Muscle layer of colon (tissue), 2 donors: Measurements from ENCODE around the gene PPP1R37.

Experiments
- H3K27ac ChIP-seq: one replicate; pipeline ENCODE4 v1.7.0; 2013; ENCODE audit warnings: low read depth, mild to moderate bottlenecking, low read length, moderate library complexity
- H3K27me3 ChIP-seq, 2 donors: one replicate each; pipeline ENCODE4 v1.7.0; 2013; ENCODE audit warnings: low read length in 2 of 2, mild to moderate bottlenecking in 2 of 2; ENCODE audit not compliant: insufficient read depth in 2 of 2, control insufficient read depth in 1 of 2
- H3K36me3 ChIP-seq: one replicate; pipeline ENCODE4 v1.7.0; 2013; ENCODE audit warnings: mild to moderate bottlenecking, low read length; ENCODE audit not compliant: insufficient read depth
- H3K4me1 ChIP-seq: one replicate; pipeline ENCODE4 v1.7.0; 2013; ENCODE audit warnings: mild to moderate bottlenecking, low read length; ENCODE audit not compliant: insufficient read depth
- H3K4me3 ChIP-seq, 2 donors: one replicate each; pipeline ENCODE4 v1.7.0; 2013; ENCODE audit warnings: low read length in 2 of 2, low read depth in 1 of 2, mild to moderate bottlenecking in 1 of 2, moderate library complexity in 1 of 2
- H3K9ac ChIP-seq: one replicate; pipeline ENCODE4 v1.7.0; 2013; ENCODE audit warnings: low read length
- H3K9me3 ChIP-seq: one replicate; pipeline ENCODE4 v1.7.0; 2013; ENCODE audit warnings: mild to moderate bottlenecking, low read length
- donor health status: abdominal sarcoma.
- donor health status: Adenocarcinoma of cecum.

Gene PPP1R37

GRCh38 chr19:45161738-45162607 lies 69.0 kb downstream of the PPP1R37 start:
- Histone ChIP-seq H3K27me3 (peaks cover 0 to 47% of the 10 kb centered on the region in 2 donors), H3K4me1 (no peaks in the 10 kb centered on the region), H3K27ac (no peak overlapping the region), H3K4me3 (no peak overlapping the region), H3K9ac (no peak overlapping the region), H3K9me3 (no peaks in the 10 kb centered on the region), H3K36me3 (no peaks in the 10 kb centered on the region)

- Histone ChIP-seq H3K4me3 (no peak overlapping the region), H3K27ac (no peak overlapping the region), H3K4me1 (no peaks in the 10 kb centered on the region), H3K9ac (no peak overlapping the region), H3K27me3 (peaks cover 0 to 47% of the 10 kb centered on the region in 2 donors), H3K9me3 (no peaks in the 10 kb centered on the region), H3K36me3 (no peaks in the 10 kb centered on the region)
Observed at GRCh38 chr19:45162608-45163143, 69.7 kb downstream of the PPP1R37 start.

- Histone ChIP-seq H3K27me3 (peaks cover 0 to 43% of the 10 kb centered on the region in 2 donors), H3K27ac (no peak overlapping the region), H3K9me3 (no peaks in the 10 kb centered on the region), H3K4me1 (no peaks in the 10 kb centered on the region), H3K4me3 (no peak overlapping the region), H3K9ac (no peak overlapping the region), H3K36me3 (no peaks in the 10 kb centered on the region)
Observed at GRCh38 chr19:45163156-45163555, 70.2 kb downstream of the PPP1R37 start.

DNA sequence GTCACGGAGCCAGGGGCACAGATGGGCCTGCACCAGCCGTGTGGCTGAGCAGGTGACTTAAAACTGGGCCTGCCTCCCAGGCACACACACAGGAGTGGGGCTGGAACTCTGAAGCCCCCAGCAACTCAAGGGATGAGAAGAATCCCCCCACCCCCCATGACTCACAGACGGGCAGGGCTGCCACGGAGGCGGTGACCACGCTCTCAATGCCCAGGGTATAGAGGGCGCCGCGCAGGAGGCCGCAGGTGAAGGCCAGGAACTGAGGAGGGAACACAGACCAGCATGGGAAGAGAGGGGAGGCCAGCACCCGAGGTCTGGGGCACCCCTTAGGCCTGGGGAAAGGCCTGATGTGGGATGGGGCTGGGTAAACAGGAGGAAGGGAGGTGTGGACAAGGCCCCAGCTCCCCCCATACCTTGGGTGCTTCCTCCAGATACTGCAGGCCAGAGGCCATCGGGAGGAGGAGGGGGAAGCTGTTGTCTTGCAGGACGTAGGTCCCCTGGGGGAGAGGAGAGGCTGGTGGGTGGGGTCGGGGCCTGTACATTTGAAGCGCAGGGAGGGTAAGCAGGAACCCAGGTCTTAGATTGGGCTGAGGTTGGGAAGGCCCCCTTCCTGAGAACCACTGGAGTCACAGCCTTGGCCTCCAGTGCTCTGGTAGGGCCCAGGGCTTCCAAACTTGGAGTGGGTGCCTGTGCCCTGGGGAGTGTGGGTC lies 70.9 kb downstream of the PPP1R37 start:
- no peak overlapping the region for H3K4me3 ChIP-seq
- no peak overlapping the region for H3K9ac ChIP-seq

GRCh38 chr19:45164577-45165335 lies 71.8 kb downstream of the PPP1R37 start:
- H3K27ac ChIP-seq = no peak overlapping the region
- no peaks in the 10 kb centered on the region for H3K36me3 ChIP-seq
- peaks cover 0 to 27% of the 10 kb centered on the region in 2 donors for H3K27me3 ChIP-seq
- H3K9ac ChIP-seq = no peak overlapping the region
- H3K4me1 ChIP-seq = no peaks in the 10 kb centered on the region
- no peak overlapping the region for H3K4me3 ChIP-seq
- no peaks in the 10 kb centered on the region for H3K9me3 ChIP-seq

More for the DNA sequence above, 70.9 kb downstream of the PPP1R37 start:
- Histone ChIP-seq H3K9me3 (no peaks in the 10 kb centered on the region), H3K4me1 (no peaks in the 10 kb centered on the region), H3K27me3 (peaks cover 0 to 36% of the 10 kb centered on the region in 2 donors), H3K36me3 (no peaks in the 10 kb centered on the region), H3K27ac (no peak overlapping the region)

GRCh38 chr19:45166723-45167252 lies 73.8 kb downstream of the PPP1R37 start:
- no peaks in the 10 kb centered on the region for H3K4me1 ChIP-seq
- no peak overlapping the region for H3K9ac ChIP-seq
- no peaks in the 10 kb centered on the region for H3K9me3 ChIP-seq
- no peak overlapping the region for H3K4me3 ChIP-seq
- H3K27ac ChIP-seq = no peak overlapping the region
- H3K36me3 ChIP-seq = no peaks in the 10 kb centered on the region
- peaks cover 0 to 7% of the 10 kb centered on the region in 2 donors for H3K27me3 ChIP-seq

- Histone ChIP-seq H3K36me3 (no peaks in the 10 kb centered on the region), H3K4me3 (no peak overlapping the region), H3K9me3 (no peaks in the 10 kb centered on the region), H3K4me1 (no peaks in the 10 kb centered on the region), H3K27ac (no peak overlapping the region), H3K27me3 (no peaks in the 10 kb centered on the region), H3K9ac (no peak overlapping the region)
Observed at GRCh38 chr19:45168767-45169351, 75.9 kb downstream of the PPP1R37 start.

DNA sequence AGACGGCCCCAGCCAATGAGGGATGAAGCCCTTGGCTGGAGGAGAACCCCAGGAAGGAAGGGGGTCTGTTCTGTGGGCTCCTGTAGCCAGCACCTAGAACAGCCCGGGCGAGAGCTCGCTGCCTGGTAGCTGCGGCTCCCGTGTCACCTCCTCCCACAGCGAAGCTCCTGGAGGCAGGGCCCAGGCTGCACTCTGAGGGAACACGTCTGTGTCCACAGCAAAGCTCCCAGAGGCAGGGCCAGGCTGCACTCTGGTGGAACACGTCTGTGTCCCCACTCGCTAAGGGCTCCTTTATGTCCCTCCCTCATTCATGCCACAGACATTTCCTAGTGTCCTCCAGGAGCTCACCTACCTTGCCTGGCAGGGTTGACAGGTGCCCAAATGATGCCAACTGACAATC lies 76.6 kb downstream of the PPP1R37 start:
- H3K27ac ChIP-seq = no peak overlapping the region

DNA sequence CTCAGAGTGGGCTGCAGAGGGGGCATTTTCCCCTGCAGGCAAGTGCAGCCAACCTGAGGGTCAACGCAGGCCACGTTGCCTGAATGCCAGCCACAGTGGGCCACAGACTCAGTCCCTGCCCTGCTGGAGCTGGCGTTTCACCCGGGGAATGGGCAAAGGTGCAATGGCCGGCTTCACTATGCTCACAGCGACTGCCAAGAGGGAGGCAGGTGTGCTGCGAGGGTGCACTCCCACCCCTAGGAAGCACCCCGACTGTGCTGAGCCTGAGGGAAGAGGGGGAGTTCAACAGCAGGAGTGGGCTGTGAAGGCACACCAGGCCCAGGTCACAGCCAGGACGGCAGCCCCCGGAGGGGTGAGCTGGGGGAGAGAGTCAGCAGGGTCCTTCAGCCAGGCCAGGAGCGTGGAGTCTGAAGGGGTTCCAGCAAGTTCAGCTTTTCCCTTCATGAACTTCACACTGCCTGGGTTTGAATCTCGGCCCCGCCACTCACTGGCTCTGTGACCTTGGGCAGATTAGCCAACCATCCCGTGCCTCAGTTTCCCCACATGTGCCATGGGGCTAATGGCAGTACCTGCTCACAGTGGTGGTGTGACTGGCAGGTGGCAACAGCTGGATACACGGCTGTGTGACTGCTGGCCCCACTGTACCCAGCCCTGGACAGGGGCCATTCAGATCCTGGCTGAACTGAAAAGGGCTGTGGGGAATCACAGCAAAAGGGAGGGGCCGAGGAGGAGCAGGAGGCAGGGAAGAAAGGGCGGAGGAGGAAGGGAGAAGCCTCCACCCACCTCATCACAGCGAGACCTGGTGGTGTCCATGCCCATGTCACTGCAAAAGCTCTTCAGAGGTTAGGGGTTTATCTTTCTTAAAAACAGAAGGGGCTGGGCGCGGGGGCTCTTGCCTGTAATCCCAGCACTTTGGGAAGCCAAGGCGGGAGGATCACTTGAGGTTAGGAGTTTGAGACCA lies 77.4 kb downstream of the PPP1R37 start:
- Histone ChIP-seq H3K27ac (no peak overlapping the region), H3K4me3 (no peak overlapping the region), H3K9ac (no peak overlapping the region)

More for the DNA sequence above, 76.6 kb downstream of the PPP1R37 start:
- no peaks in the 10 kb centered on the region for H3K4me1 ChIP-seq
- H3K9ac ChIP-seq = no peak overlapping the region
- H3K9me3 ChIP-seq = no peaks in the 10 kb centered on the region
- H3K4me3 ChIP-seq = no peak overlapping the region
- no peaks in the 10 kb centered on the region for H3K36me3 ChIP-seq
- H3K27me3 ChIP-seq = no peaks in the 10 kb centered on the region

DNA sequence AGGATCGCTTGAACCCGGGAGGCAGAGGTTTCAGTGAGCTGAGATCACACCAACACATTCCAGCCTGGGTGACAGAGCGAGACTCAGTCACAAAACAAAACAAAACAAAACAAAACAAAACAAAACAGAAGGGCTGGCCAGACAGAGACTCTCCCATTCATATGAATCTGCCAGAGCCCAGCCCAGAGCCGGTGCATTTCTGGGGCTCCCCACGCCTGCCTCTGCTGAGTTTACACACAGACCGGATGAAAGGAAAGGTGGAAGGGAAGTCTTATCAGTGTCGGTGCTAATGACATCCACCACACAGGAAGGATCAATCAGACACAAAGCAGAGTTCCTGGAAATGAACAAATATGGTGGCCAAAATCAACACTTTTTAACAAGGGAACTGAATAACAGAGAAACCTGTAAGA lies 78.2 kb downstream of the PPP1R37 start:
- Histone ChIP-seq H3K9ac (no peak overlapping the region), H3K27ac (no peak overlapping the region), H3K36me3 (no peaks in the 10 kb centered on the region), H3K9me3 (no peaks in the 10 kb centered on the region), H3K4me1 (no peaks in the 10 kb centered on the region), H3K4me3 (no peak overlapping the region), H3K27me3 (no peaks in the 10 kb centered on the region)

More for the DNA sequence above, 77.4 kb downstream of the PPP1R37 start:
- Histone ChIP-seq H3K36me3 (no peaks in the 10 kb centered on the region), H3K9me3 (no peaks in the 10 kb centered on the region), H3K4me1 (no peaks in the 10 kb centered on the region), H3K27me3 (no peaks in the 10 kb centered on the region)
